GM12891 (cell line): ENCODE data around the gene AHSG.
A peak's percentile ranks its signal among the peaks of the same experiment; 100 is the strongest.
"Not testable (repeated sequence)": the region's sequence is repeated elsewhere in the genome, so short reads cannot be mapped to it uniquely, and the experiment has no call there.

ENCODE experiments used
- DNase-seq: peaks from one replicate; pipeline ENCODE4 v3.0.0; 2011; ENCODE audit warnings: low spot score; ENCODE audit not compliant: insufficient read length
- FAIRE-seq: peaks from 2 replicates; lab custom pipeline; 2011; peaks lifted over from hg19 to GRCh38; lab: Jason Lieb, UNC
- PAX5 ChIP-seq: IDR thresholded peaks from 2 replicates; pipeline ENCODE4 v1.6.1; 2011; ENCODE audit warnings: low read length, moderate library complexity, mild to moderate bottlenecking; ENCODE audit not compliant: insufficient read depth, severe bottlenecking
- POLR2A ChIP-seq: IDR thresholded peaks from 2 replicates; pipeline ENCODE4 v1.6.1; 2011; ENCODE audit warnings: low read depth, low read length, control low read depth
- POLR2AphosphoS5 ChIP-seq: IDR thresholded peaks from 2 replicates; pipeline ENCODE4 v1.6.1; 2011; ENCODE audit warnings: low read depth, low read length, control low read depth
- POU2F2 ChIP-seq: IDR thresholded peaks from 2 replicates; pipeline ENCODE4 v1.6.1; 2011; ENCODE audit warnings: low read depth, mild to moderate bottlenecking, control low read depth, low read length, moderate library complexity
- SPI1 ChIP-seq: IDR thresholded peaks from 2 replicates; pipeline ENCODE4 v1.6.1; 2011; ENCODE audit warnings: low read depth, low read length, control low read depth
- TAF1 ChIP-seq: IDR thresholded peaks from 2 replicates; pipeline ENCODE4 v1.6.1; 2011; ENCODE audit warnings: low read depth, low read length, control low read depth

AHSG gene

GRCh38 chr3:186571644-186572013 lies 41.2 kb upstream of the AHSG start:
- TF ChIP-seq PAX5 (no peak), SPI1 (peak; percentile 73)
- no peak for FAIRE-seq
- DNase-seq = no peak

GRCh38 chr3:186577521-186577920 lies 35.3 kb upstream of the AHSG start:
- TF ChIP-seq PAX5 = no peak
- no peak for TF ChIP-seq POLR2A
- TF ChIP-seq TAF1 = no peak
- no peak for TF ChIP-seq POU2F2
- TF ChIP-seq SPI1 = no peak
- TF ChIP-seq POLR2AphosphoS5 = no peak
- no peak for FAIRE-seq
- DNase-seq = no peak

DNA sequence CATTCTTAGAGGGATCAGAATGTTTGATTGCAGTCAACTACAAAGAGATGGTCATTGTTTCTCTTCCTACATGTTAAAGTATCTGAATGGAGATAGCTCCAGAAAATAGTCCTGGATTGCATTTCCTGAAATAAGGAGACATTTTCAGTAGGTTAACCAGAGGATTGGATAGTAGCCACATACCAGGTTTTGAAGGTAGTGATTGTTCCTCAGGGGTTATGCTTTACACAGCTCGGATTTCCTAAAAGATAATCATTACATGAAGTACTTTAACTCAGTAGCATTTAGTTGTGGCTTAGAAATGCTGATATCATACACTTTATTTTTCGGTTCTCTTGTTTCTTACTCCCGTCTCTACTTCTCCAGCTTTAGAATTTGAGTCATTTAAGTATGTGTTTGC lies 32.1 kb upstream of the AHSG start:
- FAIRE-seq (no peak), DNase-seq (no peak)
- TF ChIP-seq POLR2A = no peak
- TF ChIP-seq POU2F2 = no peak
- no peak for TF ChIP-seq PAX5
- no peak for TF ChIP-seq TAF1
- TF ChIP-seq POLR2AphosphoS5 = no peak
- no peak for TF ChIP-seq SPI1

DNA sequence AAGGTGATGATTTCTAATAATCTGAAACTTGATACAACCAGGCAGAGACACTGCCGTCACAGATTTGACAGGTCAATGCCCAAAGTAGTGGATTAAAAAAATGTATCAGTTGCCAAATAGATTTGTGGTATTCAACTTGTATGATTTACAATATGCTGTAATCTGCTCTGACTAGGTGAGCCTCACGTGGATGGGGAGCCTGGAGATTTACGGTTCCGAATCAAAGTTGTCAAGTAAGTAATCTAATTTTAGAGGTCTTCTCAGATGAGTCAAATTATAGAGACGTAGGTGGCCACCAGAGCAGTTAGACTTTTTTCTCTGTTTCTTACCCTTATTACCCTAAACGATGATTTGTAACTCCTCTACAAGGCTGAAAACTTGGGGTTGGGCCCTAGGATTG lies 30.3 kb upstream of the AHSG start:
- FAIRE-seq (peak; percentile 20), DNase-seq (no peak)

DNA sequence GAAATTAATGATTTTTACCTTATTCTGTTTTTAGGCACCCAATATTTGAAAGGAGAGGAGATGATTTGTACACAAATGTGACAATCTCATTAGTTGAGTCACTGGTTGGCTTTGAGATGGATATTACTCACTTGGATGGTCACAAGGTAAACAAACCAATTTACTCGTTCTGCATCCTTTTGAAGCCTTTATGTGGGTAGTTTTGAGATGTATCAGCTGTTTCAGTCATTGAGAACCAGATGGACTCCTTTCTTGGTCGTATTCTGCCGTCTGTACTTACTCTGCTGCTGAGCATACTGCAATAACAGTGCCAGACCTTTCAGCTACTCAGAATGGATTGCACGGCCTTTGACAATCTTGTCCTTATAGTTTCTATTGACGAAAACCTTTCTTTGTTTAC lies 29.0 kb upstream of the AHSG start:
- FAIRE-seq = no peak
- no peak for TF ChIP-seq POLR2A
- TF ChIP-seq PAX5 = no peak
- no peak for TF ChIP-seq TAF1
- no peak for TF ChIP-seq SPI1
- no peak for TF ChIP-seq POU2F2
- no peak for TF ChIP-seq POLR2AphosphoS5
- DNase-seq = no peak

More for the DNA sequence above, 30.3 kb upstream of the AHSG start:
- TF ChIP-seq POLR2A (no peak), SPI1 (no peak), POU2F2 (no peak), TAF1 (no peak), POLR2AphosphoS5 (no peak), PAX5 (no peak)

DNA sequence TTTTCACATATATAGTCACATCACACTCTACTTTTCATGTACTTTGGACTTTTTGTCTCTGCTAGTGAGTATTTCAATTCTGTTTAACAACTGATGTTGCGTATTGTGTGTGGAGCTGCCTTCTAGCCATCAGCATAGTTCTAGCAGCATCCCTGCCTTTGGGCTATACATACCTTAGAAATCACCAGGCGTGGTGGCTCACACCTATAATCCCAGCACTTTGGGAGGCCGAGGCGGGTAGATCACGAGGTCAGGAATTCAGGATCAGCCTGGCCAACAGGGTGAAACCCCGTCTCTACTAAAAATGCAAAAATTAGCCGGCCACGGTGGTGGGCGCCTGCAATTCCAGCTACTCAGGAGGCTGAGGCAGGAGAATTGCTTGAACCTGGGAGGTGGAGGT lies 26.6 kb upstream of the AHSG start:
- not testable (repeated sequence) for FAIRE-seq, DNase-seq

- no peak for TF ChIP-seq POLR2A
- TF ChIP-seq PAX5 = no peak
- TF ChIP-seq POLR2AphosphoS5 = no peak
- TF ChIP-seq SPI1 = no peak
- no peak for TF ChIP-seq TAF1
- TF ChIP-seq POU2F2 = no peak
- FAIRE-seq (no peak), DNase-seq (no peak)
Observed at GRCh38 chr3:186587183-186587582, 25.7 kb upstream of the AHSG start.

- DNase-seq = no peak
- no peak for TF ChIP-seq SPI1
- TF ChIP-seq PAX5 = no peak
- TF ChIP-seq POLR2A = no peak
- no peak for TF ChIP-seq TAF1
- no peak for TF ChIP-seq POLR2AphosphoS5
- TF ChIP-seq POU2F2 = no peak
- no peak for FAIRE-seq
Observed at GRCh38 chr3:186588632-186589031, 24.2 kb upstream of the AHSG start.

DNA sequence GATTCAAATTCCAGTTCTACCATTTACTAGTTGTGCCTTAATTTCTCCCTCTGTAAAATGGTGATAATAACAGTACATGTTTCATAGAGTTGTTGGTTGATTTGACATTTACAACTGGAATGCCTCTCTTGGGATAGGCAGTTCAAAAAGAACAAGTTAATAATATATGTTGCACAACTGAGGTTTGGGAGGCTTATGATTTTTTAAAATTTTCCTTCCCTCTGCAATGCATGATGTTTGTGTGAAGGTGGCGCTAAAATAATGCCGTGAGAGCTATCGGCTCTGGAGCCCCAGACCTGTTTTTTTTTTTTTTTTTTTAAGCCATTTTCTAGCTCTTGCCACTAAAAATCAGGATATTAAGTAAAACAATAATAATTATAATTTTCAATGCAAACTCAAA lies 23.7 kb upstream of the AHSG start:
- FAIRE-seq = no peak
- DNase-seq = no peak
- TF ChIP-seq SPI1 (no peak), POLR2AphosphoS5 (no peak), POU2F2 (no peak), POLR2A (no peak), PAX5 (no peak), TAF1 (no peak)

GRCh38 chr3:186589856-186590579 lies 22.8 kb upstream of the AHSG start:
- DNase-seq (no peak), FAIRE-seq (no peak)
- TF ChIP-seq POLR2A (no peak), PAX5 (no peak), POU2F2 (no peak), TAF1 (no peak), SPI1 (no peak), POLR2AphosphoS5 (no peak)

DNA sequence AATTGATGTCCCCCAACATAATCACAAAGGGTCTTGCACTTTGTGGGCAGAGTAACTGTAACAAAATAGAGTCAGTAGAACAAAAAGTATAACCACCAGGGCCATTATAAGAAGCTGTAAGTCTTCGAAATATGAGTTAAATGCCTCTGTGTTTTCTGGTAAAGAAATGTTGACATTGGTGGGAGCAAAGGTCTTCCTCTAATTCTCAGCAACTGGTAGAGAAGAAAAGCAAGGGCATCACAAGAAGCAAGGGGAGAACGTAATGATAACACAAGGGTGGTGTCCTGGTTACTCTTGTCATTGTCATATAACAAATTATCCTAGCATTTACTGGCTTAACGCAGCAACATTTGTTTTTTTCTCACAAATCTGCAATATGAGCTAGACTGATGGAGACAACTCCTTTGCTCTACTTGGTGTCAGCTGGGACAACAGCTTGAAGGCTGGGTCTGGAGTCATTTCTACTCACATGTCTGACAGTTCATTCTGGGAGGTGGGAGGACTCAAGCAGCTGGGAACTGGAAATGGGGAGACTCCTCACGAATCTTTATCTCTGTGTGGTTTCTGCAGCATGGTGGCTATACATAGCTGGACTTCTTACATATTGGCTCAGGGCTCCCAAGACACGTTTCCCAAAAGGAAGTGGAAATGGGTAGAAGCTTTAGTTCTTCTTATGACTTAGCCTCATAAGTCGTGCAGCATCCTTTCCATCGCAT lies 22.1 kb upstream of the AHSG start:
- no peak for FAIRE-seq
- no peak for DNase-seq
- TF ChIP-seq PAX5 = no peak
- TF ChIP-seq POLR2A = no peak
- TF ChIP-seq TAF1 = no peak
- no peak for TF ChIP-seq POLR2AphosphoS5
- no peak for TF ChIP-seq SPI1
- no peak for TF ChIP-seq POU2F2

- DNase-seq (no peak), FAIRE-seq (no peak)
- TF ChIP-seq POLR2A (no peak), TAF1 (no peak), POU2F2 (no peak), PAX5 (no peak), POLR2AphosphoS5 (no peak), SPI1 (no peak)
Observed at GRCh38 chr3:186592682-186593081, 20.2 kb upstream of the AHSG start.
